HAP-1 (cell line): Measurements from ENCODE around the gene KDM5B.
"Not testable (repeated sequence)": the region's sequence is repeated elsewhere in the genome, so short reads cannot be mapped to it uniquely, and the experiment has no call there.

Experiments
- DNase-seq, 2 experiments: peaks; one replicate each; pipeline ENCODE4 v3.0.0-alpha.2; 2016 to 2020; ENCODE audit warnings: low spot score in 2 of 2
- H3K27me3 ChIP-seq: fragments of 250-450 bp; sonication (Bioruptor Pico); 2 replicates; pipeline ENCODE4 v1.5.1; 2020; ENCODE audit warnings: low read depth, mild to moderate bottlenecking, moderate library complexity
- H3K36me3 ChIP-seq: fragments of 250-450 bp; sonication (Bioruptor Pico); replicated peaks from 2 replicates; pipeline ENCODE4 v1.5.1; 2020; ENCODE audit warnings: mild to moderate bottlenecking
- H3K4me1 ChIP-seq: fragments of 250-450 bp; sonication (Bioruptor Pico); 2 replicates; pipeline ENCODE4 v1.5.1; 2020; ENCODE audit warnings: mild to moderate bottlenecking
- H3K4me3 ChIP-seq: fragments of 250-450 bp; sonication (Bioruptor Pico); 2 replicates; pipeline ENCODE4 v1.5.1; 2020; ENCODE audit warnings: mild to moderate bottlenecking, moderate library complexity
- H3K9me3 ChIP-seq: fragments of 250-450 bp; sonication (Bioruptor Pico); 2 replicates; pipeline ENCODE4 v1.5.1; 2020; ENCODE audit warnings: mild to moderate bottlenecking, moderate library complexity
- in situ Hi-C: fragments of 300-500 bp; cut with MboI; formaldehyde crosslinking; loops from 3 replicates; pipeline ENCODE4 v1.14.3; 2020; ENCODE audit warnings: low sequenced_read_pairs, inconsistent platforms, mixed read lengths

The KDM5B gene

DNA sequence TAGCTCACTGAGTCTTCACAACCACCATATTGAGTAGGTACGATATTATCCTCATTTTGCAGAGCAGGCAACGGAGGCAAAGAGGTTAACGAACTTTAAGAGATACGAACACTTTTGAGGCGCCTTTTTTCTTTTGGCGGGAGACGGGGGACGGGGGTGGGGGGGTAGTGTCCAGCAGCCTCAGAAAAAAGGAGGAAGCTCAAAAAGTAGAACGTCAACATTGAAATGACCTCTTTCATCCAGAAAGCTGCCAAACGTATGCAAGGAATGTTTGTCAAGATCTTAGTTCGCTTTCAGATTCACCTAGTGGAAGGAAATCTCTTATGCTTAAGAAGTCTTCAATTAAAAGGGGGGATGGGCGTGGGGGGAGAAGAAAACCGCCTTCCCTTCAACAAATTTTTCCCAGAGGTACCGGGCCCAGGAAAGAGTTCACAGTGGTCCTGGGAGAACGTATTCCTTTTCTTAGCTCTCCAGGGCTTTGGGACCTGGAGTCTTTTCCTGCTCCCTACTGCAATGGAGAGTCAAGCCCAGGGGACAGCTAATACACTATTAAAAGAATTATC lies 1.5 kb upstream of the KDM5B start:
- Histone ChIP-seq H3K4me1 (peaks cover 20% of the 10 kb centered on the region), H3K4me3 (no peak overlapping the region), H3K9me3 (no peaks in the 10 kb centered on the region), H3K27me3 (no peaks in the 10 kb centered on the region), H3K36me3 (no peaks in the 10 kb centered on the region)
- no peak for DNase-seq
- in situ Hi-C loops = no loop called here

DNA sequence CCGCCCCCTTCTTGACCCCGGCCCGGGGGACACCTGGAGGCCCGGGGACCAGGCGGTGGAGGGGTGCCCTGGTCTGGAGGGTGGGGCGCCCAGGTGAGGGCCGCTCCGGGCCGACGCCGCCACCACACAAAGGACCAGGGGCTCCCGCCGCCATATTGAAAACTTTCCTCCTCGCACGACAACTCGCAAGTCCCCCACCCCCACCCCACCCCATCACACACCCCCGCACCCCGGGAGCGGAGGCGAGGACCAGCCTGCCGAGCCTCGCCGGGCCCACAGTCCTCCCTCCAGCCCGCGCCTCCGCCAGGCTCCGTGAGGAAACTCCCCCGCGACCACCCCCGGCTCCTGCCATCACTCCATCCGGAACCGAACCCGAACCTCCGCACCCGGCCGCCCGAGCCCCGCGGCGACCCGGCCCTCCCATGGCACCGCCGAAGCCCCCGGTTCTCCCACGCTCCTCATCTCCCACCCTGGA lies 733 bp downstream of the KDM5B start:
- in situ Hi-C loops = no loop called here
- Histone ChIP-seq H3K4me1 (peaks cover 20% of the 10 kb centered on the region), H3K4me3 (peak overlapping the region; percentile 77), H3K36me3 (no peaks in the 10 kb centered on the region), H3K27me3 (no peaks in the 10 kb centered on the region), H3K9me3 (no peaks in the 10 kb centered on the region)
- peak in 1 of 2 experiments; percentile 48 for DNase-seq

DNA sequence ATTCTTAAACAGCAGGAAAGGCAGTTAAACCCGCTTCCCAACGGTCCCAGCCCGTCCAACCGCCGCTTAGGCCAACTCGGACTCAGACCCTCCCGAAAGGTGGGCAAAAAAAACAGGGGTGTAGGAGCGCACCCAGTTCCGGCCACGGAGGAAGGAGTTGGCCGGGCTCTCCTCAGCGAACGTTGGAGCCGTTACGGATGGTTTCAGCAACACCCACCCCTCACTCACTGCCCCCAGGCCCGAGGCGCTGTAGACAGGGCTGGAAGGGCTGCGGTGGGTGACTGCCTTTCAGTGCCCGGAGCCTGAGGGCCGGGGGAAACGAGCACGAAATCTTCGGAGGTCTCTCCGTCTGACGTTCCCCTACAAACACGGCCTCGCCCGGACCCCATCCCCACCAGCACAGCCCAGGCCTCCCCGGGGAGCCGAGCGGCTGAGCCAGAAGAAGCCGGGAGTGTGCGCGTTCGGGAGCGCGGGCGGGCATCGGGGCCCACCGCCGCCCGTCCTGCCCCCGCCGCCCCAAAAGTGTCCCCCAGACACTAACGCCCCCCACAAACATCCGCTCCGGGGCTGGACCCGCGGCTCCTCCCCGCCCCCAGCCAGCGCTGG lies 1.3 kb downstream of the KDM5B start:
- H3K27me3 ChIP-seq = no peaks in the 10 kb centered on the region
- peaks cover 20% of the 10 kb centered on the region for H3K4me1 ChIP-seq
- no peaks in the 10 kb centered on the region for H3K9me3 ChIP-seq
- peak overlapping the region; percentile 77 for H3K4me3 ChIP-seq
- peak; percentile 17 to 44 for DNase-seq
- in situ Hi-C loops = no loop called here
- no peaks in the 10 kb centered on the region for H3K36me3 ChIP-seq

DNA sequence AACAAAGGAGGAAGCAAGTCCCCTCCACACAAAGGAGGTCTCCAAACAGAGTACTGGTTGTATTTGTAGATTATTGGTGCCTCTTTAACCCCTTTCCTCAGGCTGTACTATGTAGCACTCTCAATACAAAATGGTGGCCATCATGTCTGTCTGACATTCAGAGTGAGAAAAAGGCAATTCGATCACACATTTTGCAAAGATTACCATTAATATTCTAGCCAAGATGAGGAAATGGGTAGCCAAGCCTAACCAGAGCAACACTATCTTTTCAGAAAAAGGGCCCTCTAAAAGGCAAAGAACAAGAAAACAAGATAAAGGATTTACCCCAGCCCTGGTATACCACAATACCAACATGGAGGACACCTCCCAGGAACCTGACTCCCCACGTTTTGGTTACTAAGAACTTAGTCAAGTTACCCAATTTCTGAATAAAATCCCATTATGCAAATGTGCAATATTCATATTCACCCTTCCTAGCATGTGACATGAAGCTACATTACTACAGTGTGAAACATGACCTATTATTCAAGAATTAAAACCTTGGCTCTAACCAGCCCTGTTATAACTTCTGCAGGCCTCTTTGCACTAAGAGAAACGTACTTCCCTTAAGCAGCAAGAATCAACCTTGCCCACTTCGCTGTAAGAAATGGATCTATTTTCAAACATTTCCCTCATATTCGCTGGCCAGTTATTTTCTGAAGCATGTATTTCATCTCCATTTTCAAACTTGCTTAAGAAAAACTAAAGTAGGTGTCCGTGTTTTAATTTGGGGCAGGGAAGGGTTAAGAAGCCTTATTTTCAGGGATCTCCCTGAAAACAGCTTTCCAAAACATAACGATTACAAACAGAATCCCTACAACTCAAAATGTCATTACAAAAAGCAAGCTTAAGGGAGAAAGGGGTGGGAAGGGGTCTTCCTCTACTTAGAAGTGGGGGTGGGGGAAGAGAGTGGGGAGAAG lies 2.1 kb downstream of the KDM5B start:
- Histone ChIP-seq H3K4me3 (peak overlapping the region; percentile 77), H3K9me3 (no peaks in the 10 kb centered on the region), H3K36me3 (no peaks in the 10 kb centered on the region), H3K27me3 (no peaks in the 10 kb centered on the region), H3K4me1 (peaks cover 15% of the 10 kb centered on the region)
- DNase-seq = peak in 1 of 2 experiments; percentile 11
- in situ Hi-C loops = no loop called here

DNA sequence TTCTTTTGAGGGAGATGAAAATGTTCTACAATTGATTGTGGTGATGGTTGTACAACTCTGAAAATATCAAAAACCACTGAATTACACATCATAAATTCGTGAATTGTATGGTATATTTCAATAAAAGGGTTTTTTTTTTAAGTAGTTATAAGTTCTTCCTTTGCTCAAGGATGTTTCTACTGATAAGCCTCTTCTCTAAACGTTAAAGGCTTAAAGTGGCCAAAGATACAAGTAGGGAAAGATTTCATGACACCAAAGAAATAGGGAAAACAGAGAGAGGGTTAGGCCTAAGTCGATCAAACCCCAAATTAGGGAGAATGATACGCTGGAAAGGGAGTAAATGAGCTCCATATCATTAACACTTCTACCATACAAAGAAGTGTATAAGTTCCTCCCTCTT lies 4.1 kb downstream of the KDM5B start:
- DNase-seq = no peak
- in situ Hi-C loops = no loop called here
- H3K36me3 ChIP-seq = no peaks in the 10 kb centered on the region
- H3K4me3 ChIP-seq = no peak overlapping the region
- H3K4me1 ChIP-seq = peaks cover 15% of the 10 kb centered on the region
- H3K9me3 ChIP-seq = no peaks in the 10 kb centered on the region
- no peaks in the 10 kb centered on the region for H3K27me3 ChIP-seq

DNA sequence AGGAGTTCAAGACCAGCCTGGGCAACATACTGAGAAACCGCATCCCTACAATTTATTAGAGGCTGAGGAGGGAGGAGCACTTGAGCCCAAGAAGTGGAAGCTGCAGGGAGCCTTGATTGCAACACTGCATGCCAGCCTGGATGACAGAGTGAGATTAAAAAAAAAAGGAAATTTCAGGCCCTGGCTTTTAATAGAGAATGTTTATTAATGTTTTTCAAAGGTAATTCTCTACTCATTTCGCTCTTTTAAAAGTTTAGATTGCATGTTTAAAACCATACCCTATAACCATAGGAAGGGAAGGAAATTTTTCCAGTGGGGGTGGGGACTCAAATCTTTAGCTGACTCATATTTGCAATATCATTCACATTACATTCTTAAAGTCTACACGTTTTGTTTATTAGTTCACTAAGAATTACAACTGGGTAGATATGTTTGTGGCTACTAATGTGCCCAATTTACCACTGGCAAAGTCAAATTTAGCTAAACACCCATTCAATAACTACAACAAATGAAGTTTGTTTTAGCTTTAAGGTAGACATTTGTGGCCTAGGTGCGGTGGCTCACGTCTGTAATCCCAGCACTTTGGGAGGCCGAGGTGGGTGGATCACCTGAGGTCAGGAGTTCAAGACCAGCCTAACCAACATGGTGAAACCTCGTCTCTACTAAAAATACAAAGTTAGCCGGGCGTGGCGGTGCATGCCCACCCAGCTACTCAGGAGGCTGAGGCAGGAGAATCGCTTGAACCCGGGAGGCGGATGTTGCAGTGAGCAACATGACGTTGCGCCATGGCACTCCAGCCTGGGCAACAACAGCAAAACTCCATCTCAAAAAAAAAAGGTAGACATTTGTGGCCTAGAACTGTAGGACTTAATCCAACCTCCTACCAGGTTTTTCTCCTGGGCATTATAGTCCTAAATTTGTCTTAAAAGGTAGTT lies 5.0 kb downstream of the KDM5B start:
- no peak for DNase-seq
- H3K4me1 ChIP-seq = peaks cover 15% of the 10 kb centered on the region
- no peaks in the 10 kb centered on the region for H3K36me3 ChIP-seq
- no peak overlapping the region for H3K4me3 ChIP-seq
- no peaks in the 10 kb centered on the region for H3K27me3 ChIP-seq
- in situ Hi-C loops = no loop called here
- no peaks in the 10 kb centered on the region for H3K9me3 ChIP-seq

DNA sequence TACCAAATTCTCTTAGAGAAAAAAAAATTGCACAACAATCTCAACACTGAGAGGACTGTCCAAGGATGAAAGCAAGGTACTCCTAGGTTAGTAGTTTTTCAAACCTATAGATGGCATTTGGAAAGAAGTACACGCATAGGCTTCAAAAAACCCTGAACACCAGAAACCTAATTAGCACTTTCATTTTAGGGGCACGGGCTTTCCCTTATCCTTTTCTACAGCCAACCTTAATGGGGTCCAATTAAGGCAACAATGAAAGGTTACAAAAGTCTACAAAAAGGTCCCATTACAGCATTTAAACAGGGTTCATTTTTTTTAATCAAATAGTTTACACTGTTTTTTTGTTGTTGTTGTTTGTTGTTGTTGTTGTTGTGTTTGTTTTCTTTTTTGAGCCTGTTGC lies 6.2 kb downstream of the KDM5B start:
- Histone ChIP-seq H3K4me3 (no peak overlapping the region), H3K9me3 (no peaks in the 10 kb centered on the region), H3K36me3 (no peaks in the 10 kb centered on the region), H3K27me3 (no peaks in the 10 kb centered on the region), H3K4me1 (peaks cover 15% of the 10 kb centered on the region)
- in situ Hi-C loops = no loop called here
- no peak for DNase-seq

DNA sequence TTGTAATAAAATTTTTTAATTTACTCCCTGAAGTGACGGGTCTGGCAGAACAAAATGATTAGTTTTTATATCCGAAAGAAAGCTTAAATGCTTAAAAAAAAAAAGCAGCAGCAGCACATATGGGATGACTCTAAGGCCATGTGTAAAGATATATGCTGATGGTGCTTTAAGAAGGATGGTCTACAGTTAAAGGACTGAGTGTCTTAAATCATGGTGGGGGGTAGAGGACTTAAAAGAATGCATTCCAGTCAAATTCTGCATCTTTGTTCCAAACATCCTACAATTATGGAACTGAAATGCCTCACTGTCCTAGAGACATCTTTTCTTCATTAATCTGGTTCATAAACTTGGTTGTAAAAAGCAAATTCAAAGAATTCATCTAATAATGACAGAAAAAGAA lies 7.0 kb downstream of the KDM5B start:
- DNase-seq = no peak
- no peaks in the 10 kb centered on the region for H3K9me3 ChIP-seq
- H3K36me3 ChIP-seq = no peaks in the 10 kb centered on the region
- in situ Hi-C loops = no loop called here
- no peak overlapping the region for H3K4me3 ChIP-seq
- H3K4me1 ChIP-seq = peaks cover 12% of the 10 kb centered on the region
- no peaks in the 10 kb centered on the region for H3K27me3 ChIP-seq

DNA sequence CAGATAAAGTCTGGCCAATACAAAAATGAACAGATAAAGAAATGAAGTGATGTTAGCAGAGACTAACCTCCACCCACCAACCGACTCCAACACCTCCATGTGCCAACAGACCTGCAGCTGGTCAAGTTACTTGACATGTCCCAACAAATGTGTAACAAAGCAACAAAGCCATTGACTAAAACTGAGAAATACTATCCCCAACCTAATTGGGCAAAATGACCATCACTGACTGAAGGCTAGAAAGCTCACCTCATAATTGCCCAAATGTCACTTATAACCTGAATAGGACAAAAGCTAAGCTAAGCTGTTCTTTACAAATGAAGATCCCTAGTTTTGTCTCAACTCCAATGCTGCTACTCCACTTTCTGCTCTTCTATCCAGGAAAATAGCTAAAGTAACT lies 7.5 kb downstream of the KDM5B start:
- in situ Hi-C loops = no loop called here
- Histone ChIP-seq H3K27me3 (no peaks in the 10 kb centered on the region), H3K4me1 (peaks cover 8% of the 10 kb centered on the region), H3K9me3 (no peaks in the 10 kb centered on the region), H3K36me3 (no peaks in the 10 kb centered on the region), H3K4me3 (no peak overlapping the region)
- DNase-seq = no peak

DNA sequence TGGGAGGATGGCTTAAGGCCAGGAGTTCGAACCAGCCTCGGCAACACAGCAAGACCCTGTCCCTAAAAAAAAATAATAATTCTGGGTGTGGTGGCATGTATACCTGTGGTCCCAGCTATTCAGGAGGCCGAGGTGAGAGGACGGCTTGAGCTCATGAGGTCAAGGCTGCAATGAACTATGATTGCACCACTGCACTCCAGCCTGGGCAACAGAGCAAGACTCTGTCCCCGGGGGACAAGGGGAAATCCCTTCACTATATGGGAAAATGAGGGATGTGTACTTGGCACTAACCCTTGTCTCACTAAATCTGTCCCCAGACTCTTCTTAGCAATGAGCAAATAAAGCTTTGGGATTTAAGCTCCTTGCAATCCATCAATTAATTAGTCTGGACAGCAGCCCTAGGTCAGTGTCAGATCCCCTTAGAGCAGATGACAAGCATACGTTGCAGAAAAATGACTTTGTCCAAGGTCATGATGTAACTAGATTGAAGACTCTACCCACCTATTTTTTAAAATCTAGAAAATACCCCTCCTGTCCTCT lies 9.4 kb downstream of the KDM5B start:
- no peak for DNase-seq
- H3K4me1 ChIP-seq = no peaks in the 10 kb centered on the region
- H3K9me3 ChIP-seq = no peaks in the 10 kb centered on the region
- H3K27me3 ChIP-seq = no peaks in the 10 kb centered on the region
- H3K4me3 ChIP-seq = no peak overlapping the region
- in situ Hi-C loops = no loop called here
- H3K36me3 ChIP-seq = no peaks in the 10 kb centered on the region

DNA sequence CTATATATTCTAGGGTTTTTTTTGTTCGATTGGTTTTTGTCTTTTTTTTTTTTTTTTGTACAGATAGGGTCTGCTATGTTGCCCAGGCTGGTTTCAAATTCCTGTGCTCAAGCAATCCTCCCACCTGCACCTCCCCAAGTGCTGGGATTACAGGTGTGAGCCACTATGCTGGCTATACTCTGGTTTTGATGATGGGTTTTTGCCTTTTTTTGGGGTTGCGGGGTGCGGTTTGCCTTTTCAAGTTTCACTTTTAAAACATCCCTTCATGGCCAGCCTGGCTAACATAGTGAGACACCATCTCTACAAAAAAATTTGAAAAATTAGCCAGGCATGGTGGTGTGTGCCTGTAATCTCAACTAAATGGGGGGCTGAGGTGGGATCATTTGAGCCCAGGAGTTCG lies 10.0 kb downstream of the KDM5B start:
- no peaks in the 10 kb centered on the region for H3K9me3 ChIP-seq
- no peak overlapping the region for H3K4me3 ChIP-seq
- no peaks in the 10 kb centered on the region for H3K4me1 ChIP-seq
- H3K27me3 ChIP-seq = no peaks in the 10 kb centered on the region
- H3K36me3 ChIP-seq = no peaks in the 10 kb centered on the region
- in situ Hi-C loops = no loop called here
- no peak for DNase-seq

DNA sequence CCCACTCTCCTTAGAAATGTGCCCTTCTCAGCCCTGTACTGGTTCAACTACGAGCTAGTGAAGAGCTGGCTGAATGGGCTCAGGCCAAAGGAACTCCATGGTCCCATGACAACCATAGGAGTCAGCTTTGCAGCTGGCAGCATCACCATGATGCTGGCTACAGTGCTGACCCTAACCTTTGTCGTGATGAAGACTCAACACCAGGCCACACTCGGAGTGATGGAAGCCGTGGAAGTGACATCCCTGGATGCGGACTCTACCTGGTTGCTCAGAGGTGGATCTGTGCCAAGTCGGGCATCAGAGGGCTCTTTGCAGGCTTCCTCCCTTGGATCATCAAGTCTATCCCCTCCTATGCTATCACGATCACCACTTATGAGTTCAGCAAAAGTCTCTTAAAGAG lies 11.6 kb downstream of the KDM5B start:
- Histone ChIP-seq H3K4me3 (no peak overlapping the region), H3K27me3 (no peaks in the 10 kb centered on the region), H3K36me3 (no peaks in the 10 kb centered on the region), H3K4me1 (no peaks in the 10 kb centered on the region), H3K9me3 (no peaks in the 10 kb centered on the region)
- in situ Hi-C loops = no loop called here
- DNase-seq = no peak

DNA sequence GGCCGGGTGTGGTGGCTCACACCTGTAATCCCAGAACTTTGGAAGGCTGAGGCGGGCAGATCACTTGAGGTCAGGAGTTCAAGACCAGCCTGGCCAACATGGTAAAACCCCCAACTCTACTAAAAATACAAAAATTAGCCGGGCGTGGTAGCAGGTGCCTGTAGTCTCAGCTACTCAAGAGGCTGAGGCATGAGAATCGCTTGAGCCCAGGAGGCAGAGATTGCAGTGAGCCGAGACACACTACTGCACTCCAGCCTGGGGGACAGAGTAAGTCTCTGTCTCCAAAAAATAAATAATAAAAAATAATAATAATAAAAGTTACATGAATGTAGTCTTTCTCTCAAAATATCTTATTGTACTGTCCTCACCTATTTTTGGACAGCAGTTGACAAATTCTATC lies 13.3 kb downstream of the KDM5B start:
- H3K36me3 ChIP-seq, H3K27me3 ChIP-seq, in situ Hi-C loops, H3K4me1 ChIP-seq, H3K9me3 ChIP-seq, DNase-seq, H3K4me3 ChIP-seq: not testable (repeated sequence)
